Prostate gland (tissue), 2 donors: ENCODE results near the gene TGFB2. TPM values are rescaled to one million over a fixed set of nuclear protein-coding genes. Genes with fewer than 3 reads are reported as not detected.

Experiments
- DNase-seq: peaks from one replicate; pipeline ENCODE4 v3.0.0-alpha.2; 2019; ENCODE audit warnings: low spot score
- H3K27ac ChIP-seq, 2 donors: fragments of 200-600 bp; sonication (generic); 2 replicates each; pipeline ENCODE4 v1.5.1; 2017 to 2019
- H3K27me3 ChIP-seq: fragments of 200-600 bp; sonication (generic); replicated peaks from 2 replicates; pipeline ENCODE4 v1.5.1; 2019; ENCODE audit not compliant: insufficient read depth
- H3K36me3 ChIP-seq, 2 donors: fragments of 200-600 bp; sonication (generic); 1 replicate in 1 of 2; 2 replicates in 1 of 2; pipeline versions ENCODE4 v1.5.1 to v1.8.1; 2017 to 2019
- H3K4me1 ChIP-seq: fragments of 200-600 bp; sonication (generic); replicated peaks from 2 replicates; pipeline ENCODE4 v1.5.1; 2019
- H3K4me3 ChIP-seq, 2 donors: fragments of 200-600 bp; sonication (generic); 2 replicates each; pipeline ENCODE4 v1.5.1; 2017 to 2019
- H3K9me3 ChIP-seq: fragments of 200-600 bp; sonication (generic); 2 replicates; pipeline ENCODE4 v1.5.1; 2017
- CTCF ChIP-seq, 4 experiments: fragments of 200-600 bp in 2 of 4; fragments of 450-650 bp in 2 of 4; sonication (generic) in 2 of 4; IDR thresholded peaks; 1 replicate in 3 of 4; 2 replicates in 1 of 4; pipeline ENCODE4 v1.5.1; 2016 to 2019; ENCODE audit warnings: antibody characterized with exemption in 4 of 4, mild to moderate bottlenecking in 2 of 4, moderate library complexity in 2 of 4
- POLR2A ChIP-seq: fragments of 450-650 bp; IDR thresholded peaks from one replicate; pipeline ENCODE4 v1.6.1; 2016; ENCODE audit warnings: antibody characterized with exemption, mild to moderate bottlenecking
- POLR2AphosphoS5 ChIP-seq: sonication (generic); formaldehyde crosslinking; IDR thresholded peaks from one replicate; pipeline ENCODE4 v1.6.1; 2017; ENCODE audit warnings: antibody characterized with exemption
- WGBS: methylation state at CpG from one replicate; pipeline ENCODE4 v1.1.5; 2018; 5-methylcytosine and 5-hydroxymethylcytosine counted together
- intact Hi-C: fragments of 100-400 bp; cut with DNase I; formaldehyde crosslinking; loops from one replicate; pipeline ENCODE4 v1.14.2; 2022
- total RNA-seq, 2 donors: library from RNA; depleted of rRNA; stranded (reverse); fragments of >200 nt; gene quantifications; one replicate each; pipeline ENCODE4 v1.1.0, GENCODE V29; 2016

Gene TGFB2
- total RNA-seq, 2 donors from 2014 or later = 7.8 to 9.6 TPM

- peak overlapping the region in 1 of 2 donors; percentile 10 for H3K27ac ChIP-seq
- no peaks in the 10 kb centered on the region for H3K27me3 ChIP-seq
- intact Hi-C loops = loop anchor here (5.0 kb wide), 1 partner anchor 128 kb away; the partner anchor contains the start of gene TGFB2
- no peaks in the 10 kb centered on the region for H3K9me3 ChIP-seq
- TF ChIP-seq POLR2AphosphoS5 (no peak), CTCF (IDR thresholded peaks at IDR 0.05) (no peak), POLR2A (no peak)
- 92% methylated on average over 1 of the region's 1 CpG for WGBS
- H3K4me3 ChIP-seq = no peak overlapping the region
- no peaks in the 10 kb centered on the region for H3K36me3 ChIP-seq
- no peaks in the 10 kb centered on the region for H3K4me1 ChIP-seq
- DNase-seq = no peak
Measured at GRCh38 chr1:218475699-218476098, 130.6 kb downstream of the TGFB2 start.

- peak overlapping the region; percentile 10 to 16 for H3K27ac ChIP-seq
- TF ChIP-seq POLR2AphosphoS5 (peak; percentile 32), POLR2A (no peak)
- H3K36me3 ChIP-seq = no peaks in the 10 kb centered on the region
- H3K9me3 ChIP-seq = no peaks in the 10 kb centered on the region
- peaks cover 4% of the 10 kb centered on the region for H3K4me1 ChIP-seq
- H3K4me3 ChIP-seq = no peak overlapping the region
- DNase-seq = no peak
- H3K27me3 ChIP-seq = no peaks in the 10 kb centered on the region
- WGBS = 58% methylated on average over 3 of the region's 3 CpGs
- intact Hi-C loops = loop anchor here (5.0 kb wide), 1 partner anchor 129 kb away; the partner anchor contains the start of gene TGFB2
Measured at GRCh38 chr1:218476385-218476784, 131.2 kb downstream of the TGFB2 start.

DNA sequence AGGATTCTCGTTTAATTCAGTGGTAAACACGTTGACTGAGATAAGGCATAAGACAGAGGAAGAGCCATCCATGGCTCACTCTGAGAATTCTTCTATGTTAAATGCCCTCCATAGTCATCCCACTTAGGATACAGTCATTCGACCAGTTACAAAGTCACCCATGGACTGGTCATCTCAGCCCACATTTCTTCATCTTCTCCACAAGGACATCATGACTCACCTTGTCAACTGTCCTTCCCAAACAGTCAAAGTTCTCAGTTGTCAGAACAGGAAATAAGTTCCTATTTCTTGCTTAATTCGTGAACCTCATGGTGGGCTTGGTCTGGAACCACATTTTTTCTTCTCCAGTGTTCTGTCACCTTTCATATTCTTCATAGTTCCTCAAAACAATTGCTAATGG lies 133.2 kb downstream of the TGFB2 start:
- no peaks in the 10 kb centered on the region for H3K27me3 ChIP-seq
- H3K27ac ChIP-seq = no peak overlapping the region
- no peaks in the 10 kb centered on the region for H3K36me3 ChIP-seq
- H3K4me1 ChIP-seq = peaks cover 4% of the 10 kb centered on the region
- no peak overlapping the region for H3K4me3 ChIP-seq
- no peaks in the 10 kb centered on the region for H3K9me3 ChIP-seq
- 92% methylated on average over 4 of the region's 4 CpGs for WGBS
- TF ChIP-seq CTCF (IDR thresholded peaks at IDR 0.05) = no peak
- no peak for TF ChIP-seq POLR2AphosphoS5
- TF ChIP-seq POLR2A = no peak
- DNase-seq = no peak
- intact Hi-C loops = loop anchor here (5.0 kb wide), 1 partner anchor 131 kb away; the partner anchor contains the start of gene TGFB2

DNA sequence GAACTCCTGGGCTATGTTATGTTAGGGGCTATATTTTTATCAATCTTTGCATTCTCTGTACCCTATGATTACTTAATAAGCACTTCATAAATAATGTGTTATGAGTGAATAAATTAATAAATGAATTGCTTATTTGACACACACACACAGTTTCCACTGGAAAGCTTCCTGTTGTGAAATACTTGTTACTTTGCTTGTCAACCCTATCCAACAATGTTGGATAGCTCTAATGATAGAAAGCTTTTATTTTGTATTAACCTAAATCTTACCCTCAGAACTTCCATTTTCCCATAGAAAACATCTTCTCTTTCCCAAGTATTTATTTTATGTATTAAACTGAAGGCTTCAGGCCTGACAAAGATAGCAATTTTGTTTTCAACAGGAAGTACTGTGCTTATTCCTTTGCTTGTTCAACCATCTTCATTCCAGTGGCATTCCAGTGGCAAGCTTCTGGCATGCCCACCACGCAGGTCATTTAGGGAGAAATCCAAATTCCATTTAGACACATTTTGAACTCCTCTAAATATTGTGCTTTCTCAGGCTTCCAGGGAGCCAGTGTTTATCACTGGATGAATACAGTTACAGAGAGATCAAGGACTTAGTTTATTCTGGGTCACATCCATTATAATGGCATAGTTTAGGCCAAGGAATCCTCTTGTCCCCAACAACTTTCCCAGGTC lies 134.4 kb downstream of the TGFB2 start:
- DNase-seq = no peak
- H3K36me3 ChIP-seq = no peaks in the 10 kb centered on the region
- no peaks in the 10 kb centered on the region for H3K27me3 ChIP-seq
- TF ChIP-seq CTCF (IDR thresholded peaks at IDR 0.05) = no peak
- TF ChIP-seq POLR2A = no peak
- no peak for TF ChIP-seq POLR2AphosphoS5
- H3K9me3 ChIP-seq = no peaks in the 10 kb centered on the region
- intact Hi-C loops = loop anchor here (5.0 kb wide), 1 partner anchor 132 kb away; the partner anchor contains the start of gene TGFB2
- WGBS = 35% methylated on average over 1 of the region's 1 CpG
- no peak overlapping the region for H3K4me3 ChIP-seq
- peaks cover 4% of the 10 kb centered on the region for H3K4me1 ChIP-seq
- peak overlapping the region; percentile 37 to 38 for H3K27ac ChIP-seq

GRCh38 chr1:218480137-218480536 lies 135.0 kb downstream of the TGFB2 start:
- no peak for DNase-seq
- 42% methylated on average over 3 of the region's 3 CpGs for WGBS
- H3K27me3 ChIP-seq = no peaks in the 10 kb centered on the region

More at GRCh38 chr1:218480137-218480536, 135.0 kb downstream of the TGFB2 start:
- Histone ChIP-seq H3K27ac (peak overlapping the region; percentile 37 to 38), H3K9me3 (no peaks in the 10 kb centered on the region), H3K36me3 (no peaks in the 10 kb centered on the region), H3K4me3 (no peak overlapping the region), H3K4me1 (peaks cover 4% of the 10 kb centered on the region)
- intact Hi-C loops = no loop called here
- TF ChIP-seq POLR2A = no peak
- no peak for TF ChIP-seq POLR2AphosphoS5
- no peak for TF ChIP-seq CTCF (IDR thresholded peaks at IDR 0.05)
